ENCODE results near the gene CBX6.

The CBX6 gene

GRCh38 chr22:38866024-38866398 is 6.0 kb downstream of the CBX6 start:
- DNase-seq (ENCODE audit: low read depth) = no peak
- in situ Hi-C loops (cut with HindIII; ENCODE audit: low sequenced_read_pairs) = no loop called here
- no peak for TF ChIP-seq CTCF (IDR thresholded peaks at IDR 0.05; ENCODE audit: low read depth, low read length, missing control alignments)

GRCh38 chr22:38865201-38866023 is 6.6 kb downstream of the CBX6 start:
- DNase-seq (ENCODE audit: low read depth) = no peak
- in situ Hi-C loops (cut with HindIII; ENCODE audit: low sequenced_read_pairs) = no loop called here
- no peak for TF ChIP-seq CTCF (IDR thresholded peaks at IDR 0.05; ENCODE audit: low read depth, low read length, missing control alignments)
- no peak overlapping the region for H3K4me3 ChIP-seq (ENCODE audit: low read depth, low read length)

More at GRCh38 chr22:38866024-38866398, 6.0 kb downstream of the CBX6 start:
- H3K4me3 ChIP-seq (ENCODE audit: low read depth, low read length) = no peak overlapping the region

GRCh38 chr22:38864361-38865191 is 7.4 kb downstream of the CBX6 start:
- in situ Hi-C loops (cut with HindIII; ENCODE audit: low sequenced_read_pairs) = no loop called here
- no peak for DNase-seq (ENCODE audit: low read depth)
- no peak for TF ChIP-seq CTCF (IDR thresholded peaks at IDR 0.05; ENCODE audit: low read depth, low read length, missing control alignments)
- no peak overlapping the region for H3K4me3 ChIP-seq (ENCODE audit: low read depth, low read length)

- no peak for DNase-seq (ENCODE audit: low read depth)
- in situ Hi-C loops (cut with HindIII; ENCODE audit: low sequenced_read_pairs) = no loop called here
- no peak overlapping the region for H3K4me3 ChIP-seq (ENCODE audit: low read depth, low read length)
- TF ChIP-seq CTCF (IDR thresholded peaks at IDR 0.05; ENCODE audit: low read depth, low read length, missing control alignments) = no peak
Measured at GRCh38 chr22:38863531-38864131, 8.4 kb downstream of the CBX6 start.

- DNase-seq (ENCODE audit: low read depth) = no peak
- H3K4me3 ChIP-seq (ENCODE audit: low read depth, low read length) = no peak overlapping the region
- in situ Hi-C loops (cut with HindIII; ENCODE audit: low sequenced_read_pairs) = no loop called here
- TF ChIP-seq CTCF (IDR thresholded peaks at IDR 0.05; ENCODE audit: low read depth, low read length, missing control alignments) = no peak
Measured at GRCh38 chr22:38862375-38863329, 9.4 kb downstream of the CBX6 start.

Measured in astrocyte of the cerebellum (primary cell).